Fibroblast of mammary gland (primary cell): ENCODE measurements around the gene BCKDHA.

Source experiments
- DNase-seq: peaks from one replicate; pipeline ENCODE4 v3.0.0-alpha.2; 2010; ENCODE audit warnings: low read depth
- H3K4me3 ChIP-seq: 2 replicates; pipeline ENCODE4 v1.5.1; 2011; ENCODE audit warnings: low read depth, mild to moderate bottlenecking, low read length, moderate library complexity; ENCODE audit not compliant: control insufficient read depth
- TF ChIP-seq, protein P1 (sequence below): conservative IDR thresholded peaks from 2 replicates; pipeline ENCODE4 v1.5.1; 2011; ENCODE audit warnings: low read depth, low read length, inconsistent platforms; ENCODE audit not compliant: control insufficient read depth, insufficient read depth

Gene BCKDHA

DNA sequence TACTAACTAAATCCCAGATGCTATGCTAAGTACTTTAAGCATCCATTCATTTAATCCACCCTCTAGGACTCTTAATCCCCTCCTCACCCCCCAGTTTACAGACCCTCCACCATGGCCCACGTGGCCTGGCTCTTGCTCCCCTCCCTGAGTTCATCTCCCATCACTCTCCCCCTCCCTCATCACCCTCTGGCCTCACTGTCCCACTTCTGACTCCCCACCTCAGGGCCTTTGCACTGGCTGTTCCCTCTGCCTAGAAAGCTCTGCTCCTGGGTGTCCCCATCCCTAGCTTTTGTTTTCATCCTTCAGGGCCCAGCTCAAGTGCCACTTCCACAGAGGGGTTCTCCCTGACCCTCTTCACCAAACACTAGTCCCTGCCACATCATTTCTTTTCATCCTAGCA lies 37.9 kb upstream of the BCKDHA start:
- H3K4me3 ChIP-seq: no peak overlapping the region
- TF ChIP-seq, protein P1, sequence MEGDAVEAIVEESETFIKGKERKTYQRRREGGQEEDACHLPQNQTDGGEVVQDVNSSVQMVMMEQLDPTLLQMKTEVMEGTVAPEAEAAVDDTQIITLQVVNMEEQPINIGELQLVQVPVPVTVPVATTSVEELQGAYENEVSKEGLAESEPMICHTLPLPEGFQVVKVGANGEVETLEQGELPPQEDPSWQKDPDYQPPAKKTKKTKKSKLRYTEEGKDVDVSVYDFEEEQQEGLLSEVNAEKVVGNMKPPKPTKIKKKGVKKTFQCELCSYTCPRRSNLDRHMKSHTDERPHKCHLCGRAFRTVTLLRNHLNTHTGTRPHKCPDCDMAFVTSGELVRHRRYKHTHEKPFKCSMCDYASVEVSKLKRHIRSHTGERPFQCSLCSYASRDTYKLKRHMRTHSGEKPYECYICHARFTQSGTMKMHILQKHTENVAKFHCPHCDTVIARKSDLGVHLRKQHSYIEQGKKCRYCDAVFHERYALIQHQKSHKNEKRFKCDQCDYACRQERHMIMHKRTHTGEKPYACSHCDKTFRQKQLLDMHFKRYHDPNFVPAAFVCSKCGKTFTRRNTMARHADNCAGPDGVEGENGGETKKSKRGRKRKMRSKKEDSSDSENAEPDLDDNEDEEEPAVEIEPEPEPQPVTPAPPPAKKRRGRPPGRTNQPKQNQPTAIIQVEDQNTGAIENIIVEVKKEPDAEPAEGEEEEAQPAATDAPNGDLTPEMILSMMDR: no peak
- DNase-seq: no peak

DNA sequence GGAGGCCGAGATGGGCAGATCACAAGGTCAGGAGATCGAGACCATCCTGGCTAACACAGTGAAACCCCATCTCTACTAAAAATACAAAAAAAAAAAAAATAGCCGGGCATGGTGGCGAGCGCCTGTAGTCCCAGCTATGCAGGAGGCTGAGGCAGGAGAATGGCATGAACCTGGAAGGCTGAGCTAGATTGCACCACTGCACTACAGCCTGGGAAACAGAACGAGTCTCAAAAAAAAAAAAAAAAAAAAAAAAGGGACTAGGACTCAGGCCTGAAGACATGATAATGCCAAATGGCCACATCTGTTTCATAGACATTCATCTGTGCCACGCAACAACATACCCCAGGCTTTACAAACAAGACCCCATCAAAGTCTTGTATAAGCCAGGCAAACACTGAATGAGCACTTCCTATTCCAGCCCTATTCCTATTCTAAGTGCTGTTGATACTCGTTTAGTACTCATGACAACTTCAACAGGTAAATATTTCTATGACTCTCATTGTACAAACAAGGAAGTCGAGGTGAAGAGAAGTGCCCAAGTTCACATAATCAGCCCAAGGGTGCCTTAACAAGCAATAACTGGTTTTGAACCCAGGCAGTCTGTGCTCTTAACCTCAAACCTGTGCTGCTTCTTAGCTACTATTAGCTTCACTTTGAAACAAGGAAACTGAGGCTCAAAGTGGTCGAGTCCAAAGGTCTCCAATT lies 35.3 kb upstream of the BCKDHA start:
- DNase-seq: no peak
- TF ChIP-seq, protein P1: no peak
- H3K4me3 ChIP-seq: no peak overlapping the region

GRCh38 chr19:41363371-41363752 lies 34.3 kb upstream of the BCKDHA start:
- TF ChIP-seq, protein P1: no peak
- no peak for DNase-seq
- H3K4me3 ChIP-seq: peak overlapping the region; percentile 96

GRCh38 chr19:41363753-41364523 lies 33.7 kb upstream of the BCKDHA start, which contains the start of gene B9D2:
Gene B9D2, minus strand, starts transcription at chr19:41364149. Its CDS starts 630 bp downstream, at chr19:41363519.
- peak within 1 kb of the TSS; percentile 96 for H3K4me3 ChIP-seq
- peak; percentile 98 for DNase-seq
- TF ChIP-seq, protein P1: no peak

- DNase-seq: no peak
- H3K4me3 ChIP-seq: peak overlapping the region; percentile 96
- TF ChIP-seq, protein P1: no peak
These were observed 32.9 kb upstream of the BCKDHA start for GRCh38 chr19:41364524-41365391.

DNA sequence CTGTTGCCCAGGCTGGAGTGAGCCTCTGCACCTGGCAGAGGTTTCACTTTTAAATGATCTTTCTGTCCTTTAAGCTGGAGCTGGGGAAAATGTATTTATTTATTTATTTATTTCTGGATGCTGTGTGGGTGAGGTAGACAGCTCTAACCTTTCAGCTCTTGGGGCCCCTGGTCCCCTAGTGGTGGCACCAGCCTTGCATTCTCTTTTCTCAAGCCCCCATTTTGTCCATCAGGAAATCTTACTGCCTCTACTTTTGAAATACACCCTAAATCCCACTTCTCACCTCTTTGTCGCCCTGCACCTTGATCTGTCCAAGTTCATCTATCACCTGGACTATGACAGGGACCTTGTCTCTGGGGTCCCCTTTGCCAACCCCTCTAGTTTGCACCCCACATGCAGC lies 31.5 kb upstream of the BCKDHA start:
- TF ChIP-seq, protein P1: peak; percentile 18
- H3K4me3 ChIP-seq: no peak overlapping the region
- no peak for DNase-seq
